Astrocyte (in vitro differentiated cells and primary cell): ENCODE measurements around the gene BORCS5. TPM values are rescaled to one million over a fixed set of nuclear protein-coding genes. Genes with fewer than 3 reads are reported as not detected.
A peak's percentile ranks its signal among the peaks of the same experiment; 100 is the strongest.

Experiments used
- DNase-seq: peaks from one replicate; pipeline ENCODE4 v3.0.0-alpha.2; 2010; ENCODE audit warnings: low read depth
- FAIRE-seq: peaks from 2 replicates; lab custom pipeline; 2011; peaks lifted over from hg19 to GRCh38; lab: Jason Lieb, UNC
- H2AFZ ChIP-seq: 2 replicates; pipeline ENCODE4 v1.6.0; 2012; ENCODE audit warnings: low read depth, low read length, inconsistent platforms
- H3K27ac ChIP-seq: 2 replicates; pipeline ENCODE4 v1.5.1; 2011; ENCODE audit warnings: low read depth, low read length, inconsistent platforms
- H3K27me3 ChIP-seq: 2 replicates; pipeline ENCODE4 v1.6.0; 2011; ENCODE audit warnings: low read length, inconsistent platforms; ENCODE audit not compliant: insufficient read depth
- H3K36me3 ChIP-seq: 2 replicates; pipeline ENCODE4 v1.5.1; 2011; ENCODE audit warnings: low read length, inconsistent platforms; ENCODE audit not compliant: insufficient read depth
- H3K4me1 ChIP-seq: 2 replicates; pipeline ENCODE4 v1.5.1; 2011; ENCODE audit warnings: low read length, inconsistent platforms; ENCODE audit not compliant: insufficient read depth
- H3K4me2 ChIP-seq: 2 replicates; pipeline ENCODE4 v1.6.0; 2012; ENCODE audit warnings: low read length, inconsistent platforms
- H3K4me3 ChIP-seq: 2 replicates; pipeline ENCODE4 v1.5.1; 2011; ENCODE audit warnings: low read depth, mild to moderate bottlenecking, low read length, inconsistent platforms; ENCODE audit not compliant: insufficient read depth
- H3K79me2 ChIP-seq: 2 replicates; pipeline ENCODE4 v1.6.0; 2012; ENCODE audit warnings: mild to moderate bottlenecking, low read length, inconsistent platforms; ENCODE audit not compliant: insufficient read depth
- H3K9ac ChIP-seq: 2 replicates; pipeline ENCODE4 v1.6.0; 2012; ENCODE audit warnings: mild to moderate bottlenecking, low read length, inconsistent platforms
- H3K9me3 ChIP-seq: 2 replicates; pipeline ENCODE4 v1.5.1; 2012; ENCODE audit warnings: low read depth, mild to moderate bottlenecking, low read length, inconsistent platforms; ENCODE audit not compliant: insufficient read depth
- H4K20me1 ChIP-seq: 2 replicates; pipeline ENCODE4 v1.6.0; 2012; ENCODE audit warnings: low read length, inconsistent platforms; ENCODE audit not compliant: insufficient read depth
- H3K27ac Mint-ChIP-seq: one replicate; pipeline ENCODE4 v1.8.0; 2021; ENCODE audit warnings: mild to moderate bottlenecking, mixed read lengths; ENCODE audit not compliant: unreplicated experiment
- H3K27me3 Mint-ChIP-seq: one replicate; pipeline ENCODE4 v1.8.0; 2021; ENCODE audit warnings: low read depth, mixed read lengths; ENCODE audit not compliant: unreplicated experiment
- H3K36me3 Mint-ChIP-seq: one replicate; pipeline ENCODE4 v1.8.0; 2021; ENCODE audit warnings: low read depth, mixed read lengths; ENCODE audit not compliant: unreplicated experiment
- H3K4me1 Mint-ChIP-seq: one replicate; pipeline ENCODE4 v1.8.0; 2021; ENCODE audit warnings: low read depth, mixed read lengths; ENCODE audit not compliant: unreplicated experiment
- H3K4me3 Mint-ChIP-seq: one replicate; pipeline ENCODE4 v1.8.0; 2021; ENCODE audit warnings: mild to moderate bottlenecking, moderate library complexity, mixed read lengths; ENCODE audit not compliant: unreplicated experiment
- H3K9me3 Mint-ChIP-seq: one replicate; pipeline ENCODE4 v1.8.0; 2021; ENCODE audit warnings: mild to moderate bottlenecking, mixed read lengths; ENCODE audit not compliant: unreplicated experiment
- EZH2 ChIP-seq: IDR thresholded peaks from 2 replicates; pipeline ENCODE4 v1.6.1; 2012; ENCODE audit warnings: mild to moderate bottlenecking, low read length, inconsistent platforms; ENCODE audit not compliant: insufficient read depth
- total RNA-seq: library from RNA; stranded (reverse); gene quantifications from 2 replicates; pipeline ENCODE4 v1.2.1, GENCODE V29; 2021
- TF ChIP-seq, protein P1 (sequence below): IDR thresholded peaks from 2 replicates; pipeline ENCODE4 v1.5.1; 2011; ENCODE audit warnings: low read depth, mild to moderate bottlenecking, inconsistent platforms, low read length, moderate library complexity; ENCODE audit not compliant: insufficient read depth

BORCS5 gene
- total RNA-seq, 1 donor from 2014 or later = 8.1 TPM

DNA sequence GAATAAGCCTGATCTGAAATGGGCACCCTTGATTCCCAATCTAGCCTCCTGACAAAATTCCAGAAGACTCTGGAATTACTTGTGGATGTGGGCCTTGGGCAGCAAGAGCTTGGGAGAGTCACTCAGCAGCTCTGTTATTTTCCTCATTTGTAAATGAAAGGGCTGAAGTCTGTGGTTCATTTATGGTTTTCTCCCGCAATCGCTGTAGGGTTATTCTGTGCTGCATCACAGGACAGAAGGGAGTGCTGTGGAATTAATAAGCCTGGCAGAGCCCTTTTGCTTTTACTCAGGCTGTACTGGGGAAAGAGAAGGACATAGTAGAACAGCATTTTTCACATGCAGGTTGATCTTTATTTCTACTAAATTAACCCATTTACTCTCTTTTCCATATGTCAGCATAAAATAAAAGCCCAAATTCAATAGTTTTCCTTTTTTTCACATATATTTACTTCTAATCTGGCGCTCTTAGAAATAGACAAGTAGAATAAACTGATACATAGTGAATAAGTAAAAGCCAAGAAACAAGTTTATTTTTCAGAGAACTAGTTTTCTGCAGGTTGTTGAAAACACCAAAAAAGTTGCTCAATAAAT is 156.6 kb downstream of the BORCS5 start:
- FAIRE-seq (no peak), DNase-seq (no peak)
- Mint-ChIP-seq H3K9me3 (no peaks in the 10 kb centered on the region), H3K4me3 (no peak overlapping the region), H3K4me1 (peaks cover 20% of the 10 kb centered on the region), H3K36me3 (peaks cover 7% of the 10 kb centered on the region), H3K27ac (no peak overlapping the region), H3K27me3 (no peaks in the 10 kb centered on the region)
- H3K27ac ChIP-seq = no peak overlapping the region
- H3K27me3 ChIP-seq = no peaks in the 10 kb centered on the region
- H3K79me2 ChIP-seq = peaks cover 34% of the 10 kb centered on the region
- no peak overlapping the region for H3K4me2 ChIP-seq
- no peak overlapping the region for H3K4me3 ChIP-seq
- H3K36me3 ChIP-seq = peaks cover 3% of the 10 kb centered on the region
- H3K9ac ChIP-seq = no peak overlapping the region
- H3K4me1 ChIP-seq = peaks cover 17% of the 10 kb centered on the region
- TF ChIP-seq, protein P1, sequence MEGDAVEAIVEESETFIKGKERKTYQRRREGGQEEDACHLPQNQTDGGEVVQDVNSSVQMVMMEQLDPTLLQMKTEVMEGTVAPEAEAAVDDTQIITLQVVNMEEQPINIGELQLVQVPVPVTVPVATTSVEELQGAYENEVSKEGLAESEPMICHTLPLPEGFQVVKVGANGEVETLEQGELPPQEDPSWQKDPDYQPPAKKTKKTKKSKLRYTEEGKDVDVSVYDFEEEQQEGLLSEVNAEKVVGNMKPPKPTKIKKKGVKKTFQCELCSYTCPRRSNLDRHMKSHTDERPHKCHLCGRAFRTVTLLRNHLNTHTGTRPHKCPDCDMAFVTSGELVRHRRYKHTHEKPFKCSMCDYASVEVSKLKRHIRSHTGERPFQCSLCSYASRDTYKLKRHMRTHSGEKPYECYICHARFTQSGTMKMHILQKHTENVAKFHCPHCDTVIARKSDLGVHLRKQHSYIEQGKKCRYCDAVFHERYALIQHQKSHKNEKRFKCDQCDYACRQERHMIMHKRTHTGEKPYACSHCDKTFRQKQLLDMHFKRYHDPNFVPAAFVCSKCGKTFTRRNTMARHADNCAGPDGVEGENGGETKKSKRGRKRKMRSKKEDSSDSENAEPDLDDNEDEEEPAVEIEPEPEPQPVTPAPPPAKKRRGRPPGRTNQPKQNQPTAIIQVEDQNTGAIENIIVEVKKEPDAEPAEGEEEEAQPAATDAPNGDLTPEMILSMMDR = no peak
- no peak for TF ChIP-seq EZH2
- H2AFZ ChIP-seq = no peak overlapping the region
- no peaks in the 10 kb centered on the region for H3K9me3 ChIP-seq
- H4K20me1 ChIP-seq = peaks cover 26% of the 10 kb centered on the region

DNA sequence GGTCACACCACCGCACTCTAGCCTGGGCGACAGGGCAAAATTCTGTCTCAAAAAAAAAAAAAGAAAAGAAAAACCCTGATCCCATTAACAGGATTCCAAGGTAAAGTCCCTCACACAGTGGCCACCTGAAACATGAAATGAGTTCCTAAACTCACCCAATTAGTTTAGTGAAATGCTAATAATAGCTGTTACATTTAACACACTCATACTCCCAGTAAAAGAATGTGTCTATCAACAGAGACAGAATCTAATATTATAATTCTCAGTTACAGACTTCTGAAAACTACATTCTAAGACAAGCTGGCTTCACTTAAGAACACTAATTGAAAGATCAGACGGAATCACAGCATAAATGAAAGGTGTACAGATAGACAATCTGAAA is 161.6 kb downstream of the BORCS5 start:
- Histone ChIP-seq H3K27me3 (no peaks in the 10 kb centered on the region), H3K36me3 (peaks cover 9% of the 10 kb centered on the region), H3K9ac (no peak overlapping the region), H4K20me1 (peaks cover 14% of the 10 kb centered on the region), H3K4me3 (no peak overlapping the region), H3K79me2 (peaks cover 7% of the 10 kb centered on the region), H2AFZ (no peak overlapping the region), H3K4me2 (no peak overlapping the region), H3K9me3 (no peaks in the 10 kb centered on the region), H3K27ac (no peak overlapping the region), H3K4me1 (peaks cover 9% of the 10 kb centered on the region)
- H3K4me1 Mint-ChIP-seq = peaks cover 25% of the 10 kb centered on the region
- no peak overlapping the region for H3K4me3 Mint-ChIP-seq
- H3K9me3 Mint-ChIP-seq = no peaks in the 10 kb centered on the region
- H3K27me3 Mint-ChIP-seq = no peaks in the 10 kb centered on the region
- H3K27ac Mint-ChIP-seq = peak overlapping the region; percentile 68
- FAIRE-seq = no peak
- DNase-seq = no peak
- TF ChIP-seq EZH2 = no peak
- TF ChIP-seq, protein P1 = no peak
- H3K36me3 Mint-ChIP-seq = peaks cover 10% of the 10 kb centered on the region

DNA sequence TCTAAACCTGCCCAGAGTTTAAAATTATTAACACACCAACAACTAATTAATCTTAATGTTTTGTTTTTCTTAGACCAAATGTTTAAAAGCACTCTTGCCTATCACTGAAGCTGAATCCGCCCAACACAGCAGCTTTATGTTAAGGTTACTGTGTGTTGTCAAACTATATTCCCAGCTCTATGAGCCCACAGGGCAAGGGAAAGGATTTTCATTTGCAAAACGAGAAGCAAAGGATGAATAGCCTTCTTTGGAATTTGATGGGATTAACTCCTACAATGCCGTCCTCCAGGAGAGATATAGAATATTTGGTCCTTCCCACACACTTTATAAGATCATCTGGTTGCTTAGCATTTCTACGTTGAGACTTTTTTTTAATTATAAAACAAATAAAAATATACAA is 162.0 kb downstream of the BORCS5 start:
- Mint-ChIP-seq H3K27ac (no peak overlapping the region), H3K27me3 (no peaks in the 10 kb centered on the region), H3K9me3 (no peaks in the 10 kb centered on the region), H3K4me3 (no peak overlapping the region), H3K4me1 (peaks cover 25% of the 10 kb centered on the region), H3K36me3 (peaks cover 10% of the 10 kb centered on the region)
- TF ChIP-seq, protein P1 = no peak
- no peak for TF ChIP-seq EZH2
- Histone ChIP-seq H3K4me2 (no peak overlapping the region), H3K79me2 (peaks cover 7% of the 10 kb centered on the region), H3K9ac (no peak overlapping the region), H3K4me1 (peaks cover 9% of the 10 kb centered on the region), H3K36me3 (peaks cover 9% of the 10 kb centered on the region), H4K20me1 (peaks cover 19% of the 10 kb centered on the region), H3K27me3 (no peaks in the 10 kb centered on the region), H3K27ac (no peak overlapping the region), H2AFZ (no peak overlapping the region), H3K9me3 (no peaks in the 10 kb centered on the region), H3K4me3 (no peak overlapping the region)
- no peak for DNase-seq
- FAIRE-seq = no peak
